HL-60 (cell line): ENCODE results near the gene CCDC43.
"Not testable (repeated sequence)": the region's sequence is repeated elsewhere in the genome, so short reads cannot be mapped to it uniquely, and the experiment has no call there.

ENCODE experiments used
- DNase-seq, 2 experiments: peaks; one replicate each; pipeline ENCODE4 v3.0.0-alpha.2; 2010 to 2020; ENCODE audit warnings: low read depth in 1 of 2, low spot score in 1 of 2
- H3K27ac ChIP-seq: fragments of 250-450 bp; sonication (Bioruptor Pico); replicated peaks from 2 replicates; pipeline ENCODE4 v1.5.1; 2020; ENCODE audit warnings: mild to moderate bottlenecking, moderate library complexity
- H3K27me3 ChIP-seq: fragments of 250-450 bp; sonication (Bioruptor Pico); 2 replicates; pipeline ENCODE4 v1.5.1; 2021; ENCODE audit warnings: mild to moderate bottlenecking, moderate library complexity; ENCODE audit not compliant: insufficient read depth, poor library complexity, severe bottlenecking
- H3K4me3 ChIP-seq: replicated peaks from 2 replicates; pipeline ENCODE4 v1.5.1; 2011; ENCODE audit warnings: mild to moderate bottlenecking, control low read depth, low read length; ENCODE audit not compliant: insufficient read depth
- CTCF ChIP-seq: IDR thresholded peaks from one replicate; pipeline ENCODE4 v1.5.1; 2011; ENCODE audit warnings: low read length, control low read depth, inconsistent platforms; ENCODE audit not compliant: insufficient read depth
- GABPA ChIP-seq: IDR thresholded peaks from 2 replicates; pipeline ENCODE4 v1.6.1; 2012; ENCODE audit warnings: low read depth
- POLR2AphosphoS5 ChIP-seq: IDR thresholded peaks from 2 replicates; pipeline ENCODE4 v1.6.1; 2012; ENCODE audit warnings: low read depth
- REST ChIP-seq: IDR thresholded peaks from 2 replicates; pipeline ENCODE4 v1.6.1; 2012; ENCODE audit warnings: low read depth; ENCODE audit not compliant: insufficient replicate concordance
- SPI1 ChIP-seq: IDR thresholded peaks from 2 replicates; pipeline ENCODE4 v1.6.1; 2012; ENCODE audit warnings: low read depth, mild to moderate bottlenecking, borderline replicate concordance

Gene CCDC43

GRCh38 chr17:44734272-44734671 is 44.7 kb upstream of the CCDC43 start:
- TF ChIP-seq SPI1 (no peak), GABPA (no peak), POLR2AphosphoS5 (no peak), REST (no peak), CTCF (no peak)
- DNase-seq: no peak
- no peak overlapping the region for H3K27ac ChIP-seq
- no peak overlapping the region for H3K4me3 ChIP-seq
- H3K27me3 ChIP-seq: no peaks in the 10 kb centered on the region

- Histone ChIP-seq H3K4me3 (no peak overlapping the region), H3K27ac (no peak overlapping the region), H3K27me3 (no peaks in the 10 kb centered on the region)
- TF ChIP-seq REST (no peak), CTCF (no peak), GABPA (no peak), POLR2AphosphoS5 (no peak), SPI1 (no peak)
- DNase-seq: peak in 1 of 2 experiments; percentile 23
Measured at GRCh38 chr17:44733753-44734152, 44.2 kb upstream of the CCDC43 start.

GRCh38 chr17:44726121-44726520 is 36.5 kb upstream of the CCDC43 start:
- DNase-seq, H3K4me3 ChIP-seq, H3K27ac ChIP-seq, H3K27me3 ChIP-seq: not testable (repeated sequence)

GRCh38 chr17:44722254-44722653 is 32.7 kb upstream of the CCDC43 start:
- no peak overlapping the region for H3K27ac ChIP-seq

More at GRCh38 chr17:44722254-44722653, 32.7 kb upstream of the CCDC43 start:
- TF ChIP-seq REST: no peak
- TF ChIP-seq GABPA: no peak
- TF ChIP-seq POLR2AphosphoS5: no peak
- DNase-seq: no peak
- Histone ChIP-seq H3K27me3 (no peaks in the 10 kb centered on the region), H3K4me3 (no peak overlapping the region)
